Peyer's patch (tissue), 4 donors: ENCODE measurements around the gene TRAPPC11.

ENCODE experiments used
- POLR2A ChIP-seq, 2 donors: fragments of 450-650 bp; IDR thresholded peaks; one replicate each; pipeline ENCODE4 v1.5.1; 2017; ENCODE audit warnings: antibody characterized with exemption in 2 of 2, mild to moderate bottlenecking in 2 of 2, moderate library complexity in 2 of 2
- TF ChIP-seq, protein P1 (sequence below), 6 experiments: fragments of 450-650 bp in 4 of 6; fragments of 200-600 bp in 2 of 6; sonication (generic) in 1 of 6; IDR thresholded peaks; one replicate each; pipeline ENCODE4 v1.5.1; 2017 to 2019; ENCODE audit warnings: antibody characterized with exemption in 6 of 6, mild to moderate bottlenecking in 3 of 6, moderate library complexity in 1 of 6

DNA sequence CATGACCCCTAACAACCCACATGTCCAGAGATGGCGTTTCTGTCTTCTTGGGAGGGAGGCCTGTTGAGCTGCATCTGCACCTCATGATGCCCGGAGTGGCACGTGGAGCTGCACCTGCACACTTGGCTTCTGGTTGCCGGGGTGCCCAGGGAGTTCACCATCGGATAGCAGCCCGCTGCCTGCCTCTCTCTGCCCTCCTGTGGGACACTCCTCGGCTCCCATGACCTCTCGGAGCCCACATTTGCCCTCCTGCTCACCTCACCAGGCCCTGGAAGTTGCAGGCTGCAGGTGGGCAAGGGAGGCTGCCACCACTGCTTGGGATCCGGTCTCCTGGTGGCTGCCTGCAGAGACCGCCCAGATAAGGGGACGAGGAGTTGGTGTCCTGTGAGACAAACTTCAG, 74.1 kb downstream of the TRAPPC11 start:
- TF ChIP-seq, protein P1, sequence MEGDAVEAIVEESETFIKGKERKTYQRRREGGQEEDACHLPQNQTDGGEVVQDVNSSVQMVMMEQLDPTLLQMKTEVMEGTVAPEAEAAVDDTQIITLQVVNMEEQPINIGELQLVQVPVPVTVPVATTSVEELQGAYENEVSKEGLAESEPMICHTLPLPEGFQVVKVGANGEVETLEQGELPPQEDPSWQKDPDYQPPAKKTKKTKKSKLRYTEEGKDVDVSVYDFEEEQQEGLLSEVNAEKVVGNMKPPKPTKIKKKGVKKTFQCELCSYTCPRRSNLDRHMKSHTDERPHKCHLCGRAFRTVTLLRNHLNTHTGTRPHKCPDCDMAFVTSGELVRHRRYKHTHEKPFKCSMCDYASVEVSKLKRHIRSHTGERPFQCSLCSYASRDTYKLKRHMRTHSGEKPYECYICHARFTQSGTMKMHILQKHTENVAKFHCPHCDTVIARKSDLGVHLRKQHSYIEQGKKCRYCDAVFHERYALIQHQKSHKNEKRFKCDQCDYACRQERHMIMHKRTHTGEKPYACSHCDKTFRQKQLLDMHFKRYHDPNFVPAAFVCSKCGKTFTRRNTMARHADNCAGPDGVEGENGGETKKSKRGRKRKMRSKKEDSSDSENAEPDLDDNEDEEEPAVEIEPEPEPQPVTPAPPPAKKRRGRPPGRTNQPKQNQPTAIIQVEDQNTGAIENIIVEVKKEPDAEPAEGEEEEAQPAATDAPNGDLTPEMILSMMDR (IDR thresholded peaks at IDR 0.05), result no peak
- TF ChIP-seq POLR2A (IDR thresholded peaks at IDR 0.05), result no peak
